ENCODE data around the gene DEXI. TPM values are rescaled to one million over a fixed set of nuclear protein-coding genes. Genes with fewer than 3 reads are reported as not detected.

The DEXI gene
- total and polyA plus RNA-seq, 9 of the 15 experiments (the other 6 are each of a cell fraction or from before 2014, with no cell fraction given): 2.9 to 40.1 (median 22.0) TPM

DNA sequence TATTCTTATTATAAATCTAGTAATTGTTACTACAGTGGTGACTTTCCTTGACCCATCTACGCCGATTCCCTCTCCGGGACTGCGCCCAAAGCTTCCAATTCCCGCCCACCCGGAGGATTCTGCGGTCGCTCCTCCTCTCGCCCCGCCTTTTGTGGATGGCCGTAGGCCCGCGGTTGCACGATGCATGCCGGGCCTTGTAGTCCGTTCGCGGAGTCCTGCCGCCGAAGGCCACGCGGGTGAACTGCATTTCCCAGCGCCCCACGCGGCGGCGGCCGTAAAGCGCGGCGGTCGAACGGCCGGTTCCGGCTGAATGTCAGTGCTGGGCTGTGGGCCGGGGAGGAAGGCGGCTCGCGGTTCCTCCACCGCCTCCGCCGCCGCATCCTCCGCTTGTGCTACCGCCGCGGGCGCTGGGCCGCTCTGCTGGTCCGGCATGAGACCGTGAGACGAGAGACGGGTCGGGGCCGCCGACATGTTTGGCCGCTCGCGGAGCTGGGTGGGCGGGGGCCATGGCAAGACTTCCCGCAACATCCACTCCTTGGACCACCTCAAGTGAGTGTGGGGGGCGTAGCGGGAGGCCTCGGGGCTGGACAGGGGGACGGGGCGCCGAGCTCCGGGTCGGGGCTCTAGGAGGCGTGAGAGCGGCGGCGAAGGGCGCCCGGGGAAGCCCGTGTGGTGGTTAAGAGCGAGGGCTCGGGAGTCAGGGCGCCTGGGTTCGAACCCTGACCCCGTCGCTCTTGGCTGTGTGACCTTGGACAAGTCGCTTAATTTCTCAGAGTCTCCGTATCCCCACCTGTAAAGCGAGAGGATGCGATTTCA lies 2.2 kb upstream of the DEXI start, which contains the start of gene CLEC16A (continued):
- TF ChIP-seq, protein P1, sequence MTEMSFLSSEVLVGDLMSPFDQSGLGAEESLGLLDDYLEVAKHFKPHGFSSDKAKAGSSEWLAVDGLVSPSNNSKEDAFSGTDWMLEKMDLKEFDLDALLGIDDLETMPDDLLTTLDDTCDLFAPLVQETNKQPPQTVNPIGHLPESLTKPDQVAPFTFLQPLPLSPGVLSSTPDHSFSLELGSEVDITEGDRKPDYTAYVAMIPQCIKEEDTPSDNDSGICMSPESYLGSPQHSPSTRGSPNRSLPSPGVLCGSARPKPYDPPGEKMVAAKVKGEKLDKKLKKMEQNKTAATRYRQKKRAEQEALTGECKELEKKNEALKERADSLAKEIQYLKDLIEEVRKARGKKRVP (CRISPR knock-in tag; IDR thresholded peaks at IDR 0.05): no peak
- TF ChIP-seq NFYB (IDR thresholded peaks at IDR 0.05; ENCODE audit: extremely low read depth, insufficient read length) (no peak), TCF3 (CRISPR knock-in tag; IDR thresholded peaks at IDR 0.05) (0 out of 2 replicates have a peak, but pooled peaks have one; percentile 6), ZNF778 (CRISPR knock-in tag; IDR thresholded peaks at IDR 0.05) (no peak), NELFE (IDR thresholded peaks at IDR 0.05; ENCODE audit: insufficient read depth, insufficient read length) (no peak), SMARCA5 (IDR thresholded peaks at IDR 0.05) (no peak; the same call in 1 of the 2 replicates), NCOR1 (IDR thresholded peaks at IDR 0.05) (no peak), KAT7 (CRISPR knock-in tag; IDR thresholded peaks at IDR 0.05; ENCODE audit: borderline replicate concordance) (peak; percentile 78; the same call in 1 of the 2 replicates), ZNF584 (CRISPR knock-in tag; IDR thresholded peaks at IDR 0.05; ENCODE audit: low read depth) (peak; percentile 71; the same call in 1 of the 2 replicates), BRD4 (IDR thresholded peaks at IDR 0.05) (no peak), TARDBP (IDR thresholded peaks at IDR 0.05) (no peak), ZNF311 (CRISPR knock-in tag; IDR thresholded peaks at IDR 0.05) (no peak), SP1 (CRISPR knock-in tag; IDR thresholded peaks at IDR 0.05) (peak; percentile 93)
- TF ChIP-seq, protein P2, sequence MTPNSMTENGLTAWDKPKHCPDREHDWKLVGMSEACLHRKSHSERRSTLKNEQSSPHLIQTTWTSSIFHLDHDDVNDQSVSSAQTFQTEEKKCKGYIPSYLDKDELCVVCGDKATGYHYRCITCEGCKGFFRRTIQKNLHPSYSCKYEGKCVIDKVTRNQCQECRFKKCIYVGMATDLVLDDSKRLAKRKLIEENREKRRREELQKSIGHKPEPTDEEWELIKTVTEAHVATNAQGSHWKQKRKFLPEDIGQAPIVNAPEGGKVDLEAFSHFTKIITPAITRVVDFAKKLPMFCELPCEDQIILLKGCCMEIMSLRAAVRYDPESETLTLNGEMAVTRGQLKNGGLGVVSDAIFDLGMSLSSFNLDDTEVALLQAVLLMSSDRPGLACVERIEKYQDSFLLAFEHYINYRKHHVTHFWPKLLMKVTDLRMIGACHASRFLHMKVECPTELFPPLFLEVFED (CRISPR knock-in tag; conservative IDR thresholded peaks at IDR 0.05): no peak
- TF ChIP-seq, protein P3, sequence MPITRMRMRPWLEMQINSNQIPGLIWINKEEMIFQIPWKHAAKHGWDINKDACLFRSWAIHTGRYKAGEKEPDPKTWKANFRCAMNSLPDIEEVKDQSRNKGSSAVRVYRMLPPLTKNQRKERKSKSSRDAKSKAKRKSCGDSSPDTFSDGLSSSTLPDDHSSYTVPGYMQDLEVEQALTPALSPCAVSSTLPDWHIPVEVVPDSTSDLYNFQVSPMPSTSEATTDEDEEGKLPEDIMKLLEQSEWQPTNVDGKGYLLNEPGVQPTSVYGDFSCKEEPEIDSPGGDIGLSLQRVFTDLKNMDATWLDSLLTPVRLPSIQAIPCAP (CRISPR knock-in tag; IDR thresholded peaks at IDR 0.05; ENCODE audit: borderline replicate concordance): no peak

All from K562 (cell line).